ENCODE measurements around the gene CHRNA7. TPM values are rescaled to one million over a fixed set of nuclear protein-coding genes. Genes with fewer than 3 reads are reported as not detected.

CHRNA7 gene
- total RNA-seq, 1 experiment from 2014 or later, result 2.0 TPM

GRCh38 chr15:32099956-32100684, 69.8 kb downstream of the CHRNA7 start:
- H3K27ac Mint-ChIP-seq (ENCODE audit: unreplicated experiment), result no peak overlapping the region
- intact Hi-C loops (cut with micrococcal nuclease; ENCODE audit: unreplicated experiment), result no loop called here
- no peaks in the 10 kb centered on the region for H3K36me3 Mint-ChIP-seq (ENCODE audit: insufficient read depth, unreplicated experiment)

GRCh38 chr15:32104061-32104995, 74.0 kb downstream of the CHRNA7 start:
- Mint-ChIP-seq H3K9me3 (ENCODE audit: low read depth, unreplicated experiment) (no peaks in the 10 kb centered on the region), H3K4me3 (ENCODE audit: low read depth, unreplicated experiment) (no peak overlapping the region), H3K36me3 (ENCODE audit: insufficient read depth, unreplicated experiment) (no peaks in the 10 kb centered on the region), H3K27ac (ENCODE audit: unreplicated experiment) (no peak overlapping the region), H3K4me1 (ENCODE audit: low read depth, unreplicated experiment) (no peaks in the 10 kb centered on the region), H3K27me3 (ENCODE audit: unreplicated experiment) (no peaks in the 10 kb centered on the region)
- intact Hi-C loops (cut with micrococcal nuclease; ENCODE audit: unreplicated experiment), result no loop called here
- DNase-seq, result no peak
- CTCF ChIA-PET, result no interaction called here
- BruUV-seq (replicated peaks), result no TSS peak
- no peak for TF ChIP-seq CTCF (IDR thresholded peaks at IDR 0.05; ENCODE audit: unreplicated experiment)

More at GRCh38 chr15:32099956-32100684, 69.8 kb downstream of the CHRNA7 start:
- Mint-ChIP-seq H3K4me3 (ENCODE audit: low read depth, unreplicated experiment) (no peak overlapping the region), H3K27me3 (ENCODE audit: unreplicated experiment) (no peaks in the 10 kb centered on the region), H3K4me1 (ENCODE audit: low read depth, unreplicated experiment) (no peaks in the 10 kb centered on the region), H3K9me3 (ENCODE audit: low read depth, unreplicated experiment) (no peaks in the 10 kb centered on the region)
- no TSS peak for BruUV-seq (replicated peaks)
- CTCF ChIA-PET, result no interaction called here
- no peak for TF ChIP-seq CTCF (IDR thresholded peaks at IDR 0.05; ENCODE audit: unreplicated experiment)
- no peak for DNase-seq

- intact Hi-C loops (cut with micrococcal nuclease; ENCODE audit: unreplicated experiment), result no loop called here
- CTCF ChIA-PET, result no interaction called here
- H3K9me3 Mint-ChIP-seq (ENCODE audit: low read depth, unreplicated experiment), result no peaks in the 10 kb centered on the region
Observed at GRCh38 chr15:32105258-32106241, 75.2 kb downstream of the CHRNA7 start.

More at GRCh38 chr15:32105258-32106241, 75.2 kb downstream of the CHRNA7 start:
- no TSS peak for BruUV-seq (replicated peaks)
- H3K36me3 Mint-ChIP-seq (ENCODE audit: insufficient read depth, unreplicated experiment), result no peaks in the 10 kb centered on the region
- H3K27me3 Mint-ChIP-seq (ENCODE audit: unreplicated experiment), result no peaks in the 10 kb centered on the region
- H3K4me3 Mint-ChIP-seq (ENCODE audit: low read depth, unreplicated experiment), result no peak overlapping the region
- no peak for TF ChIP-seq CTCF (IDR thresholded peaks at IDR 0.05; ENCODE audit: unreplicated experiment)
- no peak for DNase-seq
- H3K27ac Mint-ChIP-seq (ENCODE audit: unreplicated experiment), result no peak overlapping the region
- no peaks in the 10 kb centered on the region for H3K4me1 Mint-ChIP-seq (ENCODE audit: low read depth, unreplicated experiment)
